Hematopoietic multipotent progenitor cell treated with erythropoietin and hydrocortisone succinate and interleukin-3 and kit ligand, for 15 days (in vitro differentiated cells): ENCODE measurements around the gene PHAF1.

Experiments
- DNase-seq: peaks from one replicate; pipeline ENCODE4 v3.0.0-alpha.2; 2015; ENCODE audit warnings: low spot score

PHAF1 gene

GRCh38 chr16:67109407-67110135 lies at the start of gene PHAF1:
Gene PHAF1, plus strand, starts transcription at chr16:67109941. Its CDS starts 235 bp downstream, at chr16:67110176.
- peak; percentile 91 for DNase-seq

- no peak for DNase-seq
Measured at GRCh38 chr16:67063008-67063407, 46.7 kb upstream of the PHAF1 start.

GRCh38 chr16:67068212-67068753 lies 41.5 kb upstream of the PHAF1 start:
- DNase-seq: no peak

GRCh38 chr16:67071476-67072048 lies 38.2 kb upstream of the PHAF1 start:
- DNase-seq: no peak

GRCh38 chr16:67075331-67075730 lies 34.4 kb upstream of the PHAF1 start:
- no peak for DNase-seq

- no peak for DNase-seq
Measured at GRCh38 chr16:67077871-67078270, 31.9 kb upstream of the PHAF1 start.

- DNase-seq: no peak
Measured at GRCh38 chr16:67082100-67082499, 27.6 kb upstream of the PHAF1 start.

- no peak for DNase-seq
Measured at GRCh38 chr16:67082891-67083290, 26.9 kb upstream of the PHAF1 start.

- no peak for DNase-seq
Measured at GRCh38 chr16:67084345-67085028, 25.3 kb upstream of the PHAF1 start.

- no peak for DNase-seq
Measured at GRCh38 chr16:67086822-67087221, 22.9 kb upstream of the PHAF1 start.

GRCh38 chr16:67087291-67087690 lies 22.4 kb upstream of the PHAF1 start:
- no peak for DNase-seq

- DNase-seq: no peak
Measured at GRCh38 chr16:67087803-67088202, 21.9 kb upstream of the PHAF1 start.

- no peak for DNase-seq
Measured at GRCh38 chr16:67088551-67088950, 21.2 kb upstream of the PHAF1 start.

GRCh38 chr16:67089101-67089500 lies 20.6 kb upstream of the PHAF1 start:
- no peak for DNase-seq

- no peak for DNase-seq
Measured at GRCh38 chr16:67091906-67092566, 17.7 kb upstream of the PHAF1 start.

GRCh38 chr16:67093098-67093726 lies 16.5 kb upstream of the PHAF1 start:
- no peak for DNase-seq

- no peak for DNase-seq
Measured at GRCh38 chr16:67098599-67098998, 11.1 kb upstream of the PHAF1 start.

- peak; percentile 10 for DNase-seq
Measured at GRCh38 chr16:67100569-67101310, 9.0 kb upstream of the PHAF1 start.

- DNase-seq: no peak
Measured at GRCh38 chr16:67101311-67102082, 8.2 kb upstream of the PHAF1 start.

- no peak for DNase-seq
Measured at GRCh38 chr16:67104061-67104460, 5.7 kb upstream of the PHAF1 start.
